Endothelial cell of umbilical vein (primary cell): ENCODE results near the gene CLDN22.

Source experiments
- EZH2 ChIP-seq: IDR thresholded peaks from 2 replicates; pipeline ENCODE4 v1.6.1; 2012; ENCODE audit warnings: borderline replicate concordance, low read depth, mild to moderate bottlenecking, moderate library complexity, low read length, inconsistent platforms; ENCODE audit not compliant: severe bottlenecking
- POLR2A ChIP-seq: IDR thresholded peaks from 2 replicates; pipeline ENCODE4 v1.6.1; 2012; ENCODE audit warnings: low read depth, mild to moderate bottlenecking, control low read depth, low read length
- POLR2AphosphoS5 ChIP-seq: IDR thresholded peaks from 2 replicates; pipeline ENCODE4 v1.6.1; 2012; ENCODE audit warnings: low read depth, mild to moderate bottlenecking, control low read depth, low read length, moderate library complexity; ENCODE audit not compliant: insufficient read depth
- TF ChIP-seq, protein P1 (sequence below), 2 donors: IDR thresholded peaks; 1 replicate in 1 of 2; 2 replicates in 1 of 2; pipeline ENCODE4 v1.5.1; 2011; ENCODE audit warnings: low read length in 2 of 2, mild to moderate bottlenecking in 2 of 2, moderate library complexity in 2 of 2, control low read depth in 1 of 2, inconsistent platforms in 1 of 2, low read depth in 1 of 2; ENCODE audit not compliant: insufficient read depth in 1 of 2; ENCODE audit errors: extremely low read depth in 1 of 2
- TF ChIP-seq, protein P2 (sequence below): IDR thresholded peaks from 2 replicates; pipeline ENCODE4 v1.6.1; 2011; ENCODE audit not compliant: insufficient read depth, insufficient read length

DNA sequence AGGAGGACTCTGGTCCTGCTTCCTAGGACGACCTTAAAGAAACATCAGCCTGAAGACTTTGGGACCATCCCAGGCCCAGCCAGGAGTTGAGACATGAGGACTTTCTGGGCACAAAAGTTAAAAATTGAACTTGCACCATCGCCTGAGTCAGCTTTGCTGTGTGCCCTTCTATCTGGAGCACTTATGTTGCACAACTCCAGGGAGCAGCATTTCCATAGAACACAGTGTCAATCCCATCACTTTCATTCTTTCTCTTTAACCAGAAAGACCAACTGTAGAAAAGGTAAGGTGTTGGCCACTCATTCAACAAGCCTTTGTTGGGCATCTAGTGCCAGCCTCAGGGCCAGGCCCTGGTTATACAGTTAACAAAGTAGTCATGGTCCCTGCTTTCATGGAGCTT is 10.8 kb upstream of the CLDN22 start:
- TF ChIP-seq, protein P1, sequence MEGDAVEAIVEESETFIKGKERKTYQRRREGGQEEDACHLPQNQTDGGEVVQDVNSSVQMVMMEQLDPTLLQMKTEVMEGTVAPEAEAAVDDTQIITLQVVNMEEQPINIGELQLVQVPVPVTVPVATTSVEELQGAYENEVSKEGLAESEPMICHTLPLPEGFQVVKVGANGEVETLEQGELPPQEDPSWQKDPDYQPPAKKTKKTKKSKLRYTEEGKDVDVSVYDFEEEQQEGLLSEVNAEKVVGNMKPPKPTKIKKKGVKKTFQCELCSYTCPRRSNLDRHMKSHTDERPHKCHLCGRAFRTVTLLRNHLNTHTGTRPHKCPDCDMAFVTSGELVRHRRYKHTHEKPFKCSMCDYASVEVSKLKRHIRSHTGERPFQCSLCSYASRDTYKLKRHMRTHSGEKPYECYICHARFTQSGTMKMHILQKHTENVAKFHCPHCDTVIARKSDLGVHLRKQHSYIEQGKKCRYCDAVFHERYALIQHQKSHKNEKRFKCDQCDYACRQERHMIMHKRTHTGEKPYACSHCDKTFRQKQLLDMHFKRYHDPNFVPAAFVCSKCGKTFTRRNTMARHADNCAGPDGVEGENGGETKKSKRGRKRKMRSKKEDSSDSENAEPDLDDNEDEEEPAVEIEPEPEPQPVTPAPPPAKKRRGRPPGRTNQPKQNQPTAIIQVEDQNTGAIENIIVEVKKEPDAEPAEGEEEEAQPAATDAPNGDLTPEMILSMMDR (IDR thresholded peaks at IDR 0.05; ENCODE audit: extremely low read depth in 1 of 2, insufficient read depth in 1 of 2, low read depth in 1 of 2, low read length in 2 of 2): no peak
- TF ChIP-seq POLR2A (no peak), POLR2AphosphoS5 (no peak), EZH2 (no peak)
- TF ChIP-seq, protein P2, sequence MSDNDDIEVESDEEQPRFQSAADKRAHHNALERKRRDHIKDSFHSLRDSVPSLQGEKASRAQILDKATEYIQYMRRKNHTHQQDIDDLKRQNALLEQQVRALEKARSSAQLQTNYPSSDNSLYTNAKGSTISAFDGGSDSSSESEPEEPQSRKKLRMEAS: no peak
